AG04449 (cell line): Measurements from ENCODE around the gene MINAR1.

Experiments
- CTCF ChIA-PET: fragments of 350-600 bp; formaldehyde crosslinking; extraction: SDS; loops from one replicate; lab custom pipeline; 2021; ENCODE audit warnings: antibody characterized with exemption; lab: Yijun Ruan, JAX
- POLR2A ChIA-PET: fragments of 400-600, 350-600 bp; formaldehyde crosslinking; extraction: SDS; loops from one replicate; lab custom pipeline; 2020; ENCODE audit warnings: antibody characterized with exemption, inconsistent platforms; lab: Yijun Ruan, JAX
- DNase-seq: peaks from one replicate; pipeline ENCODE4 v3.0.0-alpha.2; 2010; ENCODE audit warnings: low read depth, low spot score
- H3K4me3 ChIP-seq: 2 replicates; pipeline ENCODE4 v1.5.1; 2011; ENCODE audit warnings: low read depth, mild to moderate bottlenecking, control low read depth, low read length
- TF ChIP-seq, protein P1 (sequence below): IDR thresholded peaks from one replicate; pipeline ENCODE4 v1.5.1; 2011; ENCODE audit warnings: mild to moderate bottlenecking, moderate library complexity, low read length, control low read depth, inconsistent platforms; ENCODE audit not compliant: insufficient read depth; ENCODE audit errors: missing control alignments

MINAR1 gene

DNA sequence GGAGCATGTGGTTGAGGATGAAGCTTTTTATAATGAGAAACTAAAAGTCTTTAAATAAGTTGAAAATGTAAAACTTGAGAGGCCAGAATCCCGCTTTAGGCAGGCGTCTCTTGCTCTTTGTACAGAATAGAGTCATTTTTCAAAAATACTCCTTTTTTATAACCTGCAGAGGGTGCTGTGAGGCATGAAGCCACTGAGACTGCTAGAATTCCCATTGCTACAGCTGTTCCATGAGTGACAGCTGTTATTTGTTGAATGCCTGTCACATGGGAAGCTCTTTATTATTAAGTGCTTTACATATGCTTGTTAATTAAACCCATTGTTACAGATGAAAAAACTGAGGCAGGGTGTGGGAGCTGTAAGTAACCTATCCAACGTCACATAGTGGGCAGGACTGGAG, 18.5 kb downstream of the MINAR1 start:
- TF ChIP-seq, protein P1, sequence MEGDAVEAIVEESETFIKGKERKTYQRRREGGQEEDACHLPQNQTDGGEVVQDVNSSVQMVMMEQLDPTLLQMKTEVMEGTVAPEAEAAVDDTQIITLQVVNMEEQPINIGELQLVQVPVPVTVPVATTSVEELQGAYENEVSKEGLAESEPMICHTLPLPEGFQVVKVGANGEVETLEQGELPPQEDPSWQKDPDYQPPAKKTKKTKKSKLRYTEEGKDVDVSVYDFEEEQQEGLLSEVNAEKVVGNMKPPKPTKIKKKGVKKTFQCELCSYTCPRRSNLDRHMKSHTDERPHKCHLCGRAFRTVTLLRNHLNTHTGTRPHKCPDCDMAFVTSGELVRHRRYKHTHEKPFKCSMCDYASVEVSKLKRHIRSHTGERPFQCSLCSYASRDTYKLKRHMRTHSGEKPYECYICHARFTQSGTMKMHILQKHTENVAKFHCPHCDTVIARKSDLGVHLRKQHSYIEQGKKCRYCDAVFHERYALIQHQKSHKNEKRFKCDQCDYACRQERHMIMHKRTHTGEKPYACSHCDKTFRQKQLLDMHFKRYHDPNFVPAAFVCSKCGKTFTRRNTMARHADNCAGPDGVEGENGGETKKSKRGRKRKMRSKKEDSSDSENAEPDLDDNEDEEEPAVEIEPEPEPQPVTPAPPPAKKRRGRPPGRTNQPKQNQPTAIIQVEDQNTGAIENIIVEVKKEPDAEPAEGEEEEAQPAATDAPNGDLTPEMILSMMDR: peak; percentile 8
- ChIA-PET POLR2A (no interaction called here), CTCF (interaction anchor here (0.7 to 13.7 kb wide), 14 partner anchors 13 to 411 kb away, joined by 3 to 189 read pairs (median 4); partner anchors contain the start of gene MINAR1)
- no peak overlapping the region for H3K4me3 ChIP-seq
- DNase-seq: no peak

DNA sequence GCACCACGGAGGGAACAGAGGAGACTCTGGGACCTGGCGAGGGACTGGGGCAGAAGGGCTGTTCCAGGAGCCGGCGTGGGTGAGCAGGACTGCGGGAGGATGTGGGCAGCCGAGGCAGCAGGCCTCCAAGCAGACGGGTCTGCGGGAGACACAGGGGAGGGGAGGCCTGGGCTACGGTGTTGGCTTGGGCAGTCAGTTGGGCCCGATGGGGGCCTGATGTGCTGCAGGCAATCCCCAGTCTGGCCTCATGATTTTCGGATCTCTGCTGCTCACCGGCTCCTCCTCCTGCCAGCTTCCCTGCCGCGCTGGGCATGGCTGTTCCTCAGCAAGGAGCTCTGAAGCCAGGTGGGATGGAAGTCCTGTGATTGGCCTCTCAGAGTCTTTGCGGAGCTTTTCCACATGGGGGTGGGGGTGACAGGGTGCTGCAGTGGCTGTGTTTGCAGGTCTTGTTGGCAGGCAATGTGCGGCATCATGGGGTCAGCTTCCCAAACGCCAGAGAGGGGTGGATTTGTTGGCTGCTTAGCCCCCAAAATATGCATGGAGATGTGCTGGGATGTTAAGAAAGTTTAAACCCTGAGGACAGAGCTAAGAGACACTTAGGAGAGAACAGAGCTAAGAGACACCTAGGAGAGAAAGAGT, 19.3 kb downstream of the MINAR1 start:
- TF ChIP-seq, protein P1: no peak
- ChIA-PET CTCF (interaction anchor here (0.8 to 13.7 kb wide), 12 partner anchors 8 to 402 kb away, joined by 3 to 189 read pairs (median 4); partner anchors contain the start of gene MINAR1), POLR2A (interaction anchor here (1.1 kb wide), 1 partner anchor 20 kb away, joined by 3 read pairs; no protein-coding TSS in a partner anchor)
- no peak for DNase-seq
- no peak overlapping the region for H3K4me3 ChIP-seq

DNA sequence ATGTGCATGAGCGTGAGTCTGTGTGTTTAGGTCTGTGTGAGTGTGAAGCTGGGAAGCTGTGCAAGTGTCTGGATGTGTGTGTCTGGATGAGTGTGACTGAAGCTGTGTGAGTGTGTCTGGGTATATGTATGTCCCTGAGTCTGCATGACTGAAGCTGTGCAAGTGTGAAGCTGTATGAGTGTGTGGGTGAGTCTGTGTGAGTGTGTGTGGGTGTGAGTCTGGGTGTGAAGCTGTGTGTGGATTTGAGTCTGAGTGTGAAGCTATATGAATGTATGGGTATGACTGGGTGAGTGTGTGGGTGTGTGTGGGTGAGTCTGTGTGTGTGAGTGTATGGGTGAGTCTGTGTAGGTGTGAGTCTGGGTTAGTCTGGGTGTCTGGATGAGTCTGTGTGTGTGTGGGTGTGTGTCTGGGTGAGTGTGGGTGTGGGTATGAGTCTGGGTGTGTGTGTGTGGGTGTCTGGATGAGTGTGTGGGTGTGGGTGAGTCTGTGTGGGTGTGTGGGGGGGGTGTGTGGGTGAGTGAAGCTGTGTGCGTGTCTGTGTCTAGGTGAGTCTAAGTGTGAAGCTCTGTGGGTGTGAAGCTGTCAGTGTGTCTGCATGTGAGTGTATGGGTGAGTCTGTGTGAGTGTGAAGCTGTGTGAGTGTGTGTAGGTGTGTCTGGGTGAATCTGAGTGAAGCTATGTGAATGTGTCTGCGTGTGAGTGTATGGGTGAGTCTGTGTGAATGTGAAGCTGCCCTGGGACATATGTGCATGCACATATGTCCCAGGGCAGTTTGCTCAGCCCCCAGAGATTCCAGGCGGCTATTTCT, 20.3 kb downstream of the MINAR1 start:
- no peak overlapping the region for H3K4me3 ChIP-seq
- ChIA-PET CTCF (interaction anchor here (0.8 to 13.7 kb wide), 6 partner anchors 7 to 401 kb away, joined by 3 to 189 read pairs (median 6); no protein-coding TSS in a partner anchor), POLR2A (interaction anchor here (1.1 kb wide), 1 partner anchor 21 kb away, joined by 3 read pairs; no protein-coding TSS in a partner anchor)
- DNase-seq: no peak
- TF ChIP-seq, protein P1: no peak

DNA sequence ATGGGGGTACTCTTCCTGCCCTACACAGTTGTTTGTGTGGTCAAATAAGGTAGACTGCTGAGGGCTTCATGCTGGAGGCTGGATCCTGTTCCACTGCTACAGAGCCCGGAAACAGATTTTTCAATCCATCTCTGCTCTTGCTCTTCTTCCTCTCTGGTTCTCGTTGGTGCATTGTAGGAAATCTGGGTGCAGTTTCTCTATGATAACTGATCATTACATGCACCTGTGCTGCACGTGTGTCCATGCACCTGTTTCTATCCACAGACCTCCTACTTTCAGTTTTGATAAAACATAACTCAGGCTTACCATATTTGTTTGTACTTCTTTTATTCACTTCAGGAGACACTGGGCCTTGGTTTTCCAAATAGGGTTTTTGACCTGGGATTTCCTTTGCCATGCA, 21.3 kb downstream of the MINAR1 start:
- POLR2A ChIA-PET: no interaction called here
- H3K4me3 ChIP-seq: no peak overlapping the region

DNA sequence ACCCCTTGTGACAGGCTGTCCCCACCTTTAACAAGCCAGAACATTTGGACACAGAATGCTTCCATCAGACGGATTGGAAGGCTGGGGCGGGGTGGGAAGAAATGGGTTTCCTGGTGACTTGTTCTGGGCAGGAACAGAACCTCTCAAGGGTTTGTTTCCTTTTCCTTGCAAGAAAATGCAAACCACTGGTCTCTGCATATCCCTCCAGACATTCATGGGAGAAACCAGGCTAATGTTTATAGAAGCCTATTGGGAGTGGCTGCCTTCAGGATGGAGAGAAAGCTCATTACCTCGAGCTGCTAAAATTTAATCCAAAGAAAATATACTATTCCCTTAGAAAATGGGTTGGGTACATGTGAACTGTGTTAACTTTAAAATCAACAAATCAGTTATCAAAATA, 21.9 kb downstream of the MINAR1 start:
- DNase-seq: no peak
- CTCF ChIA-PET: interaction anchor here (1.4 to 13.7 kb wide), 2 partner anchors 143 to 400 kb away, joined by 4 to 189 read pairs; no protein-coding TSS in a partner anchor
- no peak overlapping the region for H3K4me3 ChIP-seq
- TF ChIP-seq, protein P1: no peak
- POLR2A ChIA-PET: no interaction called here

More for the DNA sequence above, 21.3 kb downstream of the MINAR1 start:
- CTCF ChIA-PET: interaction anchor here (1.4 to 13.7 kb wide), 2 partner anchors 143 to 400 kb away, joined by 4 to 189 read pairs; no protein-coding TSS in a partner anchor
- TF ChIP-seq, protein P1: no peak
- DNase-seq: no peak
